Cardiac muscle cell (in vitro differentiated cells and primary cell): Measurements from ENCODE around the gene KCNAB2. TPM values are rescaled to one million over a fixed set of nuclear protein-coding genes. Genes with fewer than 3 reads are reported as not detected.

Experiments
- DNase-seq, 2 donors: peaks; one replicate each; pipeline versions ENCODE4 v3.0.0 to v3.0.0-alpha.2; 2010 to 2017; ENCODE audit warnings: low read depth in 1 of 2, low spot score in 1 of 2
- H3K27ac ChIP-seq: fragments of 200-600 bp; sonication (generic); 2 replicates; pipeline ENCODE4 v1.5.1; 2016
- H3K27me3 ChIP-seq: fragments of 200-600 bp; sonication (generic); 2 replicates; pipeline ENCODE4 v1.6.0; 2016; ENCODE audit warnings: control low read depth
- H3K36me3 ChIP-seq: fragments of 200-600 bp; sonication (generic); 2 replicates; pipeline ENCODE4 v1.5.1; 2016; ENCODE audit warnings: control low read depth
- H3K4me1 ChIP-seq: fragments of 200-600 bp; sonication (generic); 2 replicates; pipeline ENCODE4 v1.8.1; 2017; ENCODE audit warnings: low read depth, mild to moderate bottlenecking, mixed run types
- H3K4me3 ChIP-seq: fragments of 200-600 bp; sonication (generic); 2 replicates; pipeline ENCODE4 v1.5.1; 2016; ENCODE audit warnings: mild to moderate bottlenecking
- H3K9me3 ChIP-seq: fragments of 200-600 bp; sonication (generic); 2 replicates; pipeline ENCODE4 v1.5.1; 2017; ENCODE audit warnings: low read depth, mild to moderate bottlenecking, control low read depth
- polyA plus RNA-seq: library from polyadenylated mRNA; unstranded; fragments of >200 nt; fragmentation: Nextera tagmentation; extraction: Ambion mirVana; gene quantifications from 2 replicates; pipeline ENCODE4 v1.2.1, GENCODE V29; 2016
- total RNA-seq: library from RNA; depleted of rRNA; stranded (reverse); fragments of >200 nt; gene quantifications from 2 replicates; pipeline ENCODE4 v1.2.3, GENCODE V29; 2016
- TF ChIP-seq, protein P1 (sequence below): IDR thresholded peaks from 2 replicates; pipeline ENCODE4 v1.5.1; 2012; ENCODE audit warnings: low read depth, mild to moderate bottlenecking, low read length

The KCNAB2 gene
- total and polyA plus RNA-seq, 2 experiments from 2014 or later, result 5.5 to 10.8 TPM

DNA sequence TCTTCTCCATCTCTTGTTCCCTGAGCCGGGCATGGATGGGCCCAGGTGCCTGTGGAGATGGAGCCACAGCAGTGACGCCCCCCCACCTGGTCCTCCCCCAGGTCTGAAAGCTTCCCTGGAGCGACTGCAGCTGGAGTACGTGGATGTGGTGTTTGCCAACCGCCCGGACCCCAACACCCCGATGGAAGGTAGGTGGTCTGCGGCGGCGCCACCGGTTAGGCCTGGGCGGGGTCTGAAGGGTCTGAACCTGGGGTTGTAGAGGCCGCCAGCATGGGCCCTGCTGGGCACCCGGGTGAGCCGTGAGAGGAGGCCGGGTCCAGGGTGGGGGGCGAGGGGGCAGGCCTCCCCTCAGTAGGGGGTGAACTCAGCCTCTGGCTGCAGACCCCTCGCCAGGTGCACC lies 44.6 kb downstream of the KCNAB2 start:
- Histone ChIP-seq H3K4me3 (no peak overlapping the region), H3K27me3 (no peaks in the 10 kb centered on the region), H3K4me1 (peaks cover 5% of the 10 kb centered on the region), H3K27ac (no peak overlapping the region), H3K9me3 (no peaks in the 10 kb centered on the region), H3K36me3 (no peaks in the 10 kb centered on the region)
- DNase-seq, result no peak
- TF ChIP-seq, protein P1, sequence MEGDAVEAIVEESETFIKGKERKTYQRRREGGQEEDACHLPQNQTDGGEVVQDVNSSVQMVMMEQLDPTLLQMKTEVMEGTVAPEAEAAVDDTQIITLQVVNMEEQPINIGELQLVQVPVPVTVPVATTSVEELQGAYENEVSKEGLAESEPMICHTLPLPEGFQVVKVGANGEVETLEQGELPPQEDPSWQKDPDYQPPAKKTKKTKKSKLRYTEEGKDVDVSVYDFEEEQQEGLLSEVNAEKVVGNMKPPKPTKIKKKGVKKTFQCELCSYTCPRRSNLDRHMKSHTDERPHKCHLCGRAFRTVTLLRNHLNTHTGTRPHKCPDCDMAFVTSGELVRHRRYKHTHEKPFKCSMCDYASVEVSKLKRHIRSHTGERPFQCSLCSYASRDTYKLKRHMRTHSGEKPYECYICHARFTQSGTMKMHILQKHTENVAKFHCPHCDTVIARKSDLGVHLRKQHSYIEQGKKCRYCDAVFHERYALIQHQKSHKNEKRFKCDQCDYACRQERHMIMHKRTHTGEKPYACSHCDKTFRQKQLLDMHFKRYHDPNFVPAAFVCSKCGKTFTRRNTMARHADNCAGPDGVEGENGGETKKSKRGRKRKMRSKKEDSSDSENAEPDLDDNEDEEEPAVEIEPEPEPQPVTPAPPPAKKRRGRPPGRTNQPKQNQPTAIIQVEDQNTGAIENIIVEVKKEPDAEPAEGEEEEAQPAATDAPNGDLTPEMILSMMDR, result no peak

DNA sequence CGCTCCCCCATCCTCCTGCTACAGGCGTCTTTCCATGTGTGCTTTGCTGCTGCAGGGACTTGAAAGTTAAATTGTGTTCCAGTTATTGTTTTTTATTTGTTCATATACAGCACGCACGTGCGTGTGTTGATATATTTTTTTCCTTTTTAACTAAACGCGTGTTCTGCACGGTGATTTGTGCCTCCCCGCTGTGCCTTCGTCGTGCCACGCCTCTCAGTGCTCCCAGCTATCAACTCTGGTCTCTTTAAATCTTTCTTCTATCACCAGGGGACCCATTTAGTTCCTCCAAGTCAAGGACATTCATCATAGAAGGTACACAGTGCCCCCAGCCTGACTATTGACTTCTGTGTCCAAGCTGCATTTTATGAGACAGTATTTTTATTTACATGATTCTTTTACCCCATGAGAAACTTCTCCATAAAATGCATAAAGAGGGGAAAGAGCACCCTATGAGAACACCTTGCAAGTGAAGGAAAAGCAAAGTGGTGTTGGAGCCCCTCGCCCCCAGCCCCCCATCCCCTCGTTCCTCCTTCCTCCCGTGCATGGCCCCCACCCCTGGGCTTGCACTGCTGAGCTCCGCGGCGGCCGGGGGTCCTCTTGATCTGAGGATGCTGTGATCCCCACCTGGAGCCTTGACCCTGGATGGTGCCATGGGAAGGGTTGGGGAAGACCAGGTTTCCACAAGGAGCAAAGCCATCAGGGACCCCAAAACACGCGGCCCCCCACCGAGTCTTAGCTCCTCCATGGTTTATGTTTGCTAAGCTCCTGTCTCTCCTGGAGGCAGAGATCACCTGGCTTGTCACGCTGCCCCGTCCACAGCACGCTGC lies 45.5 kb downstream of the KCNAB2 start:
- no peaks in the 10 kb centered on the region for H3K27me3 ChIP-seq

DNA sequence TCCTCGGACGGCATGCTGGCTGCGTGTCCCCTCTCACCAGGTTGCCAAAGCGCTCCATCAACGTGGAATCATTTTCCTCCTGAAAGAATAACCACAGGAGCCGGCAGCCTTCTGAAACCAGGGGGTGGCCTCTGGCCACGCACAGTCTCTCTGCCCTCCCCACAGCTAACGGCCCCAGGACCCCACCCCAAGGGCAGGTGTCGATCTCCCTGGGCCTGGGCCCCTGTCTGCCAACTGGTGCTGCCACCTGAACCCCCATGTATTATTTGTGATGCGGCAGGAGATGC lies 46.1 kb downstream of the KCNAB2 start:
- DNase-seq, result no peak
- TF ChIP-seq, protein P1, result no peak

More for the DNA sequence above, 45.5 kb downstream of the KCNAB2 start:
- Histone ChIP-seq H3K36me3 (no peaks in the 10 kb centered on the region), H3K4me1 (peaks cover under 1% of the 10 kb centered on the region), H3K9me3 (no peaks in the 10 kb centered on the region), H3K27ac (no peak overlapping the region), H3K4me3 (no peak overlapping the region)
- TF ChIP-seq, protein P1, result no peak
- no peak for DNase-seq

DNA sequence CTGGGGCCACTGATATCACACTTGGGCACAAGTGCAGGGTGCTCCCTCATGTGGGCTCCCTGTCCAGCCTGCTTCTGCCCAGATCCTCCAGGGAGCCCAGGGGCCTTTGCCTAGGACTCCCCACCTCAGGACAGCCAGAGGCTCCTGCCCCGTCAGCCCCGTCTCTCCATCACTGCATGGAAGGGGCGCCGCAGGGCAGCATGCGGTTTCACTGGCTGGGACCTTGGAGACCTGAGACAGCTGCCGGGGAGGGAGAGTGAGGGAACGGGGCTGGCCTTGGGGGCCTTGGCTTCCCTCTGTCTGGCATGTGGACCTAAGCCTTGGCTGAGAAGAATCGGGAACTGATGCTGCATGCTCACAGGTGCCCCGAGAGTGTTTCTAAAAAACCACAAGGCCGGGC lies 46.5 kb downstream of the KCNAB2 start:
- H3K27ac ChIP-seq, result no peak overlapping the region
- DNase-seq, result no peak
- no peaks in the 10 kb centered on the region for H3K4me1 ChIP-seq
- H3K36me3 ChIP-seq, result no peaks in the 10 kb centered on the region
- H3K9me3 ChIP-seq, result no peaks in the 10 kb centered on the region
- no peaks in the 10 kb centered on the region for H3K27me3 ChIP-seq
- H3K4me3 ChIP-seq, result no peak overlapping the region
- TF ChIP-seq, protein P1, result no peak

More for the DNA sequence above, 46.1 kb downstream of the KCNAB2 start:
- Histone ChIP-seq H3K4me3 (no peak overlapping the region), H3K36me3 (no peaks in the 10 kb centered on the region), H3K27me3 (no peaks in the 10 kb centered on the region), H3K9me3 (no peaks in the 10 kb centered on the region), H3K27ac (no peak overlapping the region), H3K4me1 (no peaks in the 10 kb centered on the region)

DNA sequence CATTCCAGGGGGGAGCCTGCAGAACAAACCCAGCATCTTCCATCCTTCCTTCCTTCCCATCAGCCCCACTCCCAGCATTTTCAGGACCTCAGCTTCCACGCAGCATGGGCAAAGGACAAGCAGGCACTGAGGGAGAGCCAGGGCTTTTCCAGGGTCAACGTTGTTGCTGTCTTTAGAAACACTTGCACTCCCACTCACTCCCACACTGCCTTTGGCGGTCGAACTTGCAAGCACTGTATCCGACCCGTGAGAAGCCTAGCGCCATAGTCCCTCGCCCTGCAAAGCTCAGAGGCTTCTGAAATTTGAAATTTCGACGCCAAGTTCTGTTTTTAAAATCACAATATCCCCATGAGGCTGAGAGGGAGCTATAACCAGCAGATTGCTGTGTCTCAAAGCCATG lies 47.4 kb downstream of the KCNAB2 start:
- H3K27ac ChIP-seq, result no peak overlapping the region
- H3K4me1 ChIP-seq, result no peaks in the 10 kb centered on the region
- H3K9me3 ChIP-seq, result no peaks in the 10 kb centered on the region
- TF ChIP-seq, protein P1, result no peak
- H3K4me3 ChIP-seq, result no peak overlapping the region
- no peaks in the 10 kb centered on the region for H3K27me3 ChIP-seq
- peak; percentile 27 to 33 for DNase-seq
- H3K36me3 ChIP-seq, result no peaks in the 10 kb centered on the region
